SKM-1 treated with dmso at 0.1 percent for 144 hours (cell line): Measurements from ENCODE around the gene PSMB5.

Source experiments
- DNase-seq: peaks from one replicate; lab custom pipeline; 2025; ENCODE audit not compliant: unreplicated experiment; lab: John Stamatoyannopoulos, UW

Gene PSMB5

GRCh38 chr14:23045419-23046357, 11.0 kb upstream of the PSMB5 start:
- DNase-seq: no peak

GRCh38 chr14:23044840-23045239, 10.1 kb upstream of the PSMB5 start:
- no peak for DNase-seq

GRCh38 chr14:23043754-23044153, 9.1 kb upstream of the PSMB5 start:
- DNase-seq: no peak

GRCh38 chr14:23043145-23043544, 8.4 kb upstream of the PSMB5 start:
- no peak for DNase-seq

GRCh38 chr14:23042162-23042965, 7.7 kb upstream of the PSMB5 start, which contains the start of gene PSMB11:
Gene PSMB11, plus strand, starts transcription at chr14:23042212. Its CDS starts 14 bp downstream, at chr14:23042226.
- no peak for DNase-seq

- no peak for DNase-seq
Observed at GRCh38 chr14:23041729-23042128, 7.0 kb upstream of the PSMB5 start.

- DNase-seq: no peak
Observed at GRCh38 chr14:23040100-23040499, 5.4 kb upstream of the PSMB5 start.

- DNase-seq: no peak
Observed at GRCh38 chr14:23035303-23036144, 824 bp upstream of the PSMB5 start.

- DNase-seq: no peak
Observed at GRCh38 chr14:23033801-23034497, 751 bp downstream of the PSMB5 start.

- no peak for DNase-seq
Observed at GRCh38 chr14:23033251-23033727, 1.4 kb downstream of the PSMB5 start.

GRCh38 chr14:23030936-23031335, 3.8 kb downstream of the PSMB5 start:
- DNase-seq: no peak

GRCh38 chr14:23028799-23029198, 5.9 kb downstream of the PSMB5 start:
- DNase-seq: no peak

- no peak for DNase-seq
Observed at GRCh38 chr14:23025151-23025814, 9.4 kb downstream of the PSMB5 start.

- no peak for DNase-seq
Observed at GRCh38 chr14:23024612-23025075, 10.1 kb downstream of the PSMB5 start.

GRCh38 chr14:23023795-23024152, 10.9 kb downstream of the PSMB5 start:
- DNase-seq: no peak

GRCh38 chr14:23023022-23023794, 11.5 kb downstream of the PSMB5 start:
- DNase-seq: no peak

- DNase-seq: no peak
Observed at GRCh38 chr14:23021889-23022442, 12.7 kb downstream of the PSMB5 start.

GRCh38 chr14:23021434-23021833, 13.3 kb downstream of the PSMB5 start:
- no peak for DNase-seq
